Measurements from ENCODE around the gene GIGYF2. TPM values are rescaled to one million over a fixed set of nuclear protein-coding genes. Genes with fewer than 3 reads are reported as not detected.

The GIGYF2 gene
- total RNA-seq, 4 donors from 2014 or later = 69.0 to 208 (median 80.4) TPM

GRCh38 chr2:232896111-232896510 lies 199.0 kb downstream of the GIGYF2 start:
- H3K4me3 ChIP-seq = no peak overlapping the region
- TF ChIP-seq EP300 (IDR thresholded peaks at IDR 0.05) (no peak), CTCF (IDR thresholded peaks at IDR 0.05) (no peak), POLR2A (IDR thresholded peaks at IDR 0.05) (no peak), POLR2AphosphoS5 (IDR thresholded peaks at IDR 0.05) (no peak)
- H3K4me1 ChIP-seq = peaks cover 9% of the 10 kb centered on the region
- H3K27ac ChIP-seq = no peak overlapping the region
- no peaks in the 10 kb centered on the region for H3K27me3 ChIP-seq
- peak in 1 of 2 donors; percentile 20 for DNase-seq (ENCODE audit: low spot score in 2 of 2)
- H3K36me3 ChIP-seq = no peaks in the 10 kb centered on the region
- H3K9me3 ChIP-seq = no peaks in the 10 kb centered on the region

- DNase-seq (ENCODE audit: low spot score in 2 of 2) = peak in 1 of 2 donors; percentile 37
- Histone ChIP-seq H3K27ac (no peak overlapping the region), H3K9me3 (no peaks in the 10 kb centered on the region), H3K36me3 (no peaks in the 10 kb centered on the region), H3K27me3 (peaks cover 5% of the 10 kb centered on the region), H3K4me3 (no peak overlapping the region), H3K4me1 (peaks cover 1% of the 10 kb centered on the region)
- WGBS = 85% methylated on average over 6 of the region's 9 CpGs
- no peak for TF ChIP-seq POLR2A (IDR thresholded peaks at IDR 0.05)
- TF ChIP-seq POLR2AphosphoS5 (IDR thresholded peaks at IDR 0.05) = no peak
- no peak for TF ChIP-seq EP300 (IDR thresholded peaks at IDR 0.05)
- TF ChIP-seq CTCF (IDR thresholded peaks at IDR 0.05) = no peak
Observed at GRCh38 chr2:232896720-232897597, 199.8 kb downstream of the GIGYF2 start.

GRCh38 chr2:232897598-232898408 lies 200.7 kb downstream of the GIGYF2 start:
- H3K9me3 ChIP-seq = no peaks in the 10 kb centered on the region
- no peak overlapping the region for H3K4me3 ChIP-seq
- TF ChIP-seq EP300 (IDR thresholded peaks at IDR 0.05) (no peak), POLR2AphosphoS5 (IDR thresholded peaks at IDR 0.05) (no peak), CTCF (IDR thresholded peaks at IDR 0.05) (no peak), POLR2A (IDR thresholded peaks at IDR 0.05) (no peak)
- H3K27me3 ChIP-seq = peaks cover 6% of the 10 kb centered on the region
- H3K4me1 ChIP-seq = no peaks in the 10 kb centered on the region
- no peaks in the 10 kb centered on the region for H3K36me3 ChIP-seq
- peak in 1 of 2 donors; percentile 57 for DNase-seq (ENCODE audit: low spot score in 2 of 2)
- no peak overlapping the region for H3K27ac ChIP-seq
- 86% methylated on average over 21 of the region's 24 CpGs for WGBS

GRCh38 chr2:232898592-232899543 lies 201.7 kb downstream of the GIGYF2 start:
- WGBS = 68% methylated on average over 18 of the region's 18 CpGs
- no peak for TF ChIP-seq POLR2AphosphoS5 (IDR thresholded peaks at IDR 0.05)
- TF ChIP-seq CTCF (IDR thresholded peaks at IDR 0.05) = no peak
- no peak for TF ChIP-seq EP300 (IDR thresholded peaks at IDR 0.05)
- no peak for TF ChIP-seq POLR2A (IDR thresholded peaks at IDR 0.05)
- Histone ChIP-seq H3K9me3 (no peaks in the 10 kb centered on the region), H3K4me1 (no peaks in the 10 kb centered on the region), H3K36me3 (no peaks in the 10 kb centered on the region), H3K27ac (no peak overlapping the region), H3K27me3 (peaks cover 6% of the 10 kb centered on the region), H3K4me3 (no peak overlapping the region)
- peak in 1 of 2 donors; percentile 59 for DNase-seq (ENCODE audit: low spot score in 2 of 2)
